ENCODE measurements around the gene WDR74.

The WDR74 gene

DNA sequence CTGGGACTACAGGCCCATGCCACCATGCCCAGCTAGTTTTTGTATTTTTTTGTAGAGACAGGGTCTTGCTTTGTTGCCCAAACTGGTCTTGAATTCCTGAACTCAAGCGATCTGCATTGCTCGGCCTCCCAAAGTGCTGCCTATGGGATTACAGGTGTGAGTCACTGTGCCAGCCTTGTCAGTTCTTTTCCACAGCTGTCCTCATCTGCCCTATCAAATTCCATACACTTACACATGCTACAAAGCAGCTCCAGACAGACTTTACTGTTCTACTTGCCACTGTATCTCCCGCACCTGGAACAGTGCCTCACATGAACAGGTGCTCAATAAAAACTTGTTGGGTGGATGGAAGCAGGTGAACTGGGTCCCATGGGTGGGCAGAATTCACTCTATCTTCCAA lies 15.7 kb downstream of the WDR74 start:
- no peak overlapping the region for H3K27ac ChIP-seq (ENCODE audit: low read depth, low read length)
- H3K4me3 ChIP-seq (ENCODE audit: low read length): no peak overlapping the region
- peaks cover 38% of the 10 kb centered on the region for H3K36me3 ChIP-seq (ENCODE audit: control insufficient read depth, insufficient read depth, low read length)
- H3K9ac ChIP-seq (ENCODE audit: low read length): no peak overlapping the region
- no peaks in the 10 kb centered on the region for H3K4me1 ChIP-seq (ENCODE audit: control insufficient read depth, insufficient read depth, low read length)
- no peaks in the 10 kb centered on the region for H3K27me3 ChIP-seq (ENCODE audit: control insufficient read depth, insufficient read depth, low read length)

DNA sequence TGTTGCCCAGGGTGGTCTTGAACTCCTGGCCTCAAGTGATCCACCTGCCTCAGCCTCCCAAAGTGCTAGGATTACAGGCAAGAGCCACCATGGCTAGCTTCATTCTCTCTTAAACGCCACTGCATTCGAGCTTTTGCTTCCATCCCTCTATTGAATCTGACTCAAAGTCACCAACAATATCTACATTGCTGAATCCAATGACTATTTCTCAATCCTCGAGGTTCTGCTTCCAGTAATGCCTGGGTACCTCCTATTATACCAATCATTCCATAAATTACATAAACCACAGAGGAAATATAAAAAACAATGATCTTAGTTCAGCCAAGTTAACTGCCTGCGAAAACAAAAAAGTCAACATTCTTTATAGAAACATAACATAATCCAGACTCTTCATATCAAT lies 22.3 kb downstream of the WDR74 start:
- H3K36me3 ChIP-seq (ENCODE audit: control insufficient read depth, insufficient read depth, low read length): peaks cover 2% of the 10 kb centered on the region
- no peak overlapping the region for H3K27ac ChIP-seq (ENCODE audit: low read depth, low read length)
- H3K27me3 ChIP-seq (ENCODE audit: control insufficient read depth, insufficient read depth, low read length): no peaks in the 10 kb centered on the region
- H3K4me1 ChIP-seq (ENCODE audit: control insufficient read depth, insufficient read depth, low read length): no peaks in the 10 kb centered on the region
- H3K4me3 ChIP-seq (ENCODE audit: low read length): no peak overlapping the region
- no peak overlapping the region for H3K9ac ChIP-seq (ENCODE audit: low read length)

DNA sequence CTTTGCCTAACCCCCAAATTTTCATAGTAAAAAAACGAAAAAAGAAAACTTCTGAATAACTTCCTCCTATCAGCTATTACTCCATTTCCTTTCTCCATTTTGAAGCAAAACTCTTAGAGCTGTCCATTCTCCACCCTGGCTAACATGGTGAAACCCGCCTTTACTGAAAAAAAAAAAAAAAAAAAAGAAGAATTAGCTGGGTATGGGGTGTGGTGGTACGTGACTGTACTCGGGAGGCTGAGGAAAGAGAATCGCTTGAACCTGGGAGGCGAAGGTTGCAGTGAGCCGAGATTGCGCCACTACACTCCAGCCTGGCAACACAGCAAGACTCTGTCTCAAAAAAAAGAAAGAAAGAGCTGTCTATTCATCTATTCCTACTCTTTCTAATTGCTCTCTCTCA lies 22.8 kb downstream of the WDR74 start:
- no peaks in the 10 kb centered on the region for H3K36me3 ChIP-seq (ENCODE audit: control insufficient read depth, insufficient read depth, low read length)
- no peak overlapping the region for H3K4me3 ChIP-seq (ENCODE audit: low read length)
- H3K27me3 ChIP-seq (ENCODE audit: control insufficient read depth, insufficient read depth, low read length): no peaks in the 10 kb centered on the region
- H3K4me1 ChIP-seq (ENCODE audit: control insufficient read depth, insufficient read depth, low read length): no peaks in the 10 kb centered on the region
- no peak overlapping the region for H3K9ac ChIP-seq (ENCODE audit: low read length)
- H3K27ac ChIP-seq (ENCODE audit: low read depth, low read length): no peak overlapping the region

- Histone ChIP-seq H3K4me3 (ENCODE audit: low read length) (no peak overlapping the region), H3K36me3 (ENCODE audit: control insufficient read depth, insufficient read depth, low read length) (peaks cover 2% of the 10 kb centered on the region), H3K4me1 (ENCODE audit: control insufficient read depth, insufficient read depth, low read length) (no peaks in the 10 kb centered on the region), H3K9ac (ENCODE audit: low read length) (no peak overlapping the region), H3K27ac (ENCODE audit: low read depth, low read length) (no peak overlapping the region), H3K27me3 (ENCODE audit: control insufficient read depth, insufficient read depth, low read length) (no peaks in the 10 kb centered on the region)
These were observed 27.7 kb downstream of the WDR74 start for GRCh38 chr11:62811659-62812058.

- Histone ChIP-seq H3K27ac (ENCODE audit: low read depth, low read length) (no peak overlapping the region), H3K9ac (ENCODE audit: low read length) (no peak overlapping the region), H3K4me3 (ENCODE audit: low read length) (no peak overlapping the region), H3K4me1 (ENCODE audit: control insufficient read depth, insufficient read depth, low read length) (no peaks in the 10 kb centered on the region), H3K36me3 (ENCODE audit: control insufficient read depth, insufficient read depth, low read length) (peaks cover 2% of the 10 kb centered on the region), H3K27me3 (ENCODE audit: control insufficient read depth, insufficient read depth, low read length) (no peaks in the 10 kb centered on the region)
These were observed 28.6 kb downstream of the WDR74 start for GRCh38 chr11:62810748-62811147.

DNA sequence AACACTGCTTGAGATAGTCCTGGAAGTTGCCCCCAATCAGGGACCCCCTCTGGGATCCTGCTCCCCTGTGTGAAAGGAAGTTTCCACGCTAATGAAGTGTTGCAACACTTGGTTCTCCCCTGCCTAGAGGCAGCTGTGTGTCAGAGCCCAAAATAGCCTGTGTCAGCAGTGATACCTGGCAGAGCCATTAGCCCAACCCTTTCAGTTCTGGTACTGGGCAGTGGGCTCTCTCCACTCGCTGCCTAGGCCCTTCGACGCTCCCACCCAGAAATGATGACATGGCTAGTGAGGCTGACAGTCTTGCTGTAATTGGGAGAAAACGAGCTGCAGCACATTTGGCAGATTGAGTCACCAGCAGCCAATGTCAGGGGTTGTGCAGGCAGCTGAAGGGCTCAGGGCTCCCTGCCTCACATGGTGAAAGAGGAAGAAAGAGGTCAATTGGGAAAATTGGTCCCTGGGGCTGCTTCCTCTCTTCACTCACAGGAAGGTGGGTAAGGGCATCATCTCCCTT lies 32.7 kb downstream of the WDR74 start:
- Histone ChIP-seq H3K4me3 (ENCODE audit: low read length) (no peak overlapping the region), H3K36me3 (ENCODE audit: control insufficient read depth, insufficient read depth, low read length) (peaks cover 14% of the 10 kb centered on the region), H3K4me1 (ENCODE audit: control insufficient read depth, insufficient read depth, low read length) (peaks cover 11% of the 10 kb centered on the region), H3K27ac (ENCODE audit: low read depth, low read length) (no peak overlapping the region), H3K27me3 (ENCODE audit: control insufficient read depth, insufficient read depth, low read length) (no peaks in the 10 kb centered on the region), H3K9ac (ENCODE audit: low read length) (no peak overlapping the region)

- peaks cover 11% of the 10 kb centered on the region for H3K4me1 ChIP-seq (ENCODE audit: control insufficient read depth, insufficient read depth, low read length)
- no peak overlapping the region for H3K9ac ChIP-seq (ENCODE audit: low read length)
- peaks cover 20% of the 10 kb centered on the region for H3K36me3 ChIP-seq (ENCODE audit: control insufficient read depth, insufficient read depth, low read length)
- peak overlapping the region; percentile 95 for H3K4me3 ChIP-seq (ENCODE audit: low read length)
- H3K27ac ChIP-seq (ENCODE audit: low read depth, low read length): no peak overlapping the region
- H3K27me3 ChIP-seq (ENCODE audit: control insufficient read depth, insufficient read depth, low read length): no peaks in the 10 kb centered on the region
These were observed 33.4 kb downstream of the WDR74 start for GRCh38 chr11:62805961-62806441.

- peak within 1 kb of the TSS; percentile 95 for H3K4me3 ChIP-seq (ENCODE audit: low read length)
- H3K9ac ChIP-seq (ENCODE audit: low read length): peak within 1 kb of the TSS; percentile 91
- peaks cover 28% of the 10 kb centered on the region for H3K36me3 ChIP-seq (ENCODE audit: control insufficient read depth, insufficient read depth, low read length)
- H3K27ac ChIP-seq (ENCODE audit: low read depth, low read length): peak within 1 kb of the TSS; percentile 91
- peaks cover 11% of the 10 kb centered on the region for H3K4me1 ChIP-seq (ENCODE audit: control insufficient read depth, insufficient read depth, low read length)
- H3K27me3 ChIP-seq (ENCODE audit: control insufficient read depth, insufficient read depth, low read length): no peaks in the 10 kb centered on the region
These were observed 34.1 kb downstream of the WDR74 start, which contains the start of gene NXF1 for GRCh38 chr11:62805076-62805892. Gene NXF1, minus strand, starts transcription at chr11:62805440. Its CDS starts 84 bp downstream, at chr11:62805356.

DNA sequence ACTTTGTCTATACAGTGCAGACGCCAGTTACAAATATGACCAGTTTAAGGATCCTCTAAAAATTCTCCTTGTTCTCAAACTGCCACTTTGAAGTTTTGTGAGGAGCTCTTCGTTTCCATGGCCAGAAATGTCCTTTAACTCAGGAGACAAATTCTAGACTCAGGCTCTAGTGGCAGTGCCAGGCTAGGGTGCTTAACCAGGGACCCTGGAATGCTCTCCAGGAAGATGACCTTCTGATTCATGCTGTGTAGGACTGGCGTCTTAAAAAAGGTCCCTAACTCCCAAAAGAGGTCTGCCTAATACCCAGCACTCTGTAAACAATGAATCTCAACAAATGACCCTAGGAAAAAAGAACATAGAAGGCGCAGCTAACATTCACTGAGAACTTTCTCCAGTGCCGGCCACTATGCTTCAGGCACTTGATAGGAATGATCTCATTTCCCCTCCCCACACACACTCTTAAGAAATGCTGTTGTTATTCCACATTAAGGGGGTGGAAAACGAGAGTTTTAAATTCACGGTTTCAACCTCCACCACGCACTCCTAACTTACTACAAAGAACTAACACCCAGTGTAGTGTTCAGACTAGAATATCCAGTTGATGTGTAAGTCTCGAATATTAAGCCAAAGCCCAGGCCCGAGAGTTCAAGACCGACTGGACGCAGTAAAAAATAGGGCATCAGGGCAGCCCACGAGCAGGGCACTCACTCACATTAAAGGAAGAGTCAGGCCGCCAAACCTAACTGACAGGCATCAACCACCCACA lies 34.9 kb downstream of the WDR74 start:
- no peaks in the 10 kb centered on the region for H3K27me3 ChIP-seq (ENCODE audit: control insufficient read depth, insufficient read depth, low read length)
- H3K9ac ChIP-seq (ENCODE audit: low read length): peak overlapping the region; percentile 91
- peaks cover 11% of the 10 kb centered on the region for H3K4me1 ChIP-seq (ENCODE audit: control insufficient read depth, insufficient read depth, low read length)

GRCh38 chr11:62801071-62801470 lies 38.3 kb downstream of the WDR74 start:
- H3K27ac ChIP-seq (ENCODE audit: low read depth, low read length): no peak overlapping the region
- H3K4me3 ChIP-seq (ENCODE audit: low read length): no peak overlapping the region
- H3K9ac ChIP-seq (ENCODE audit: low read length): no peak overlapping the region
- peaks cover 58% of the 10 kb centered on the region for H3K36me3 ChIP-seq (ENCODE audit: control insufficient read depth, insufficient read depth, low read length)
- no peaks in the 10 kb centered on the region for H3K27me3 ChIP-seq (ENCODE audit: control insufficient read depth, insufficient read depth, low read length)
- H3K4me1 ChIP-seq (ENCODE audit: control insufficient read depth, insufficient read depth, low read length): peaks cover 11% of the 10 kb centered on the region

More for the DNA sequence above, 34.9 kb downstream of the WDR74 start:
- peak overlapping the region; percentile 95 for H3K4me3 ChIP-seq (ENCODE audit: low read length)
- H3K36me3 ChIP-seq (ENCODE audit: control insufficient read depth, insufficient read depth, low read length): peaks cover 35% of the 10 kb centered on the region
- peak overlapping the region; percentile 91 for H3K27ac ChIP-seq (ENCODE audit: low read depth, low read length)

GRCh38 chr11:62799486-62799885 lies 39.9 kb downstream of the WDR74 start:
- Histone ChIP-seq H3K36me3 (ENCODE audit: control insufficient read depth, insufficient read depth, low read length) (peaks cover 73% of the 10 kb centered on the region), H3K27ac (ENCODE audit: low read depth, low read length) (no peak overlapping the region), H3K27me3 (ENCODE audit: control insufficient read depth, insufficient read depth, low read length) (no peaks in the 10 kb centered on the region), H3K4me3 (ENCODE audit: low read length) (no peak overlapping the region), H3K9ac (ENCODE audit: low read length) (no peak overlapping the region), H3K4me1 (ENCODE audit: control insufficient read depth, insufficient read depth, low read length) (peaks cover 10% of the 10 kb centered on the region)

DNA sequence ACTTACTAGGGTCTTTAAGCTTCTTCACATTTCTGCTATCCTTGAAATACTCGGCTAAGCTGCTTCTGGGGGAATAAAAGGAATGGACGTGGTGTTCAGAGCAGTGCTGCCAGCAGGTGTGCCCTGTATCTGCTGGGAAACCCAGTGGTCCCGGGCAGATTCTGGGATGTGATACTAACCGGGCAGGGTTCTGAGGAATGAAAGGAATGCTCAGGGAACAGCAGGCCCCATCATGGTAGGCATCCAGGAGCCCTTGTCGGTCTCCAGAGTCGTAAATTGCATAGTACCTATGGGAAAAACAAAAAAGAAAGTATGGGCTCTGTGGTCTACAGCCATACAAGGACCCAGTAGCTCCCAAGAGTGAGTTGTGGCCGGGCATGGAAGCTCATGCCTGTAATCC lies 43.1 kb downstream of the WDR74 start:
- peaks cover 7% of the 10 kb centered on the region for H3K4me1 ChIP-seq (ENCODE audit: control insufficient read depth, insufficient read depth, low read length)
- H3K27me3 ChIP-seq (ENCODE audit: control insufficient read depth, insufficient read depth, low read length): no peaks in the 10 kb centered on the region
- no peak overlapping the region for H3K27ac ChIP-seq (ENCODE audit: low read depth, low read length)
- H3K36me3 ChIP-seq (ENCODE audit: control insufficient read depth, insufficient read depth, low read length): peaks cover 60% of the 10 kb centered on the region
- H3K4me3 ChIP-seq (ENCODE audit: low read length): no peak overlapping the region
- H3K9ac ChIP-seq (ENCODE audit: low read length): no peak overlapping the region
